Esophagus squamous epithelium (tissue), 5 donors: ENCODE data around the gene NSUN4. TPM values are rescaled to one million over a fixed set of nuclear protein-coding genes. Genes with fewer than 3 reads are reported as not detected.

ENCODE experiments used
- DNase-seq: peaks from one replicate; lab custom pipeline; 2025; lab: John Stamatoyannopoulos, UW
- H3K27ac ChIP-seq, 4 donors: fragments of 200-600 bp; sonication (generic); one replicate each; pipeline ENCODE4 v1.5.1; 2016 to 2019; ENCODE audit warnings: mild to moderate bottlenecking in 1 of 4
- H3K27me3 ChIP-seq, 4 donors: fragments of 200-600 bp; sonication (generic); 1 replicate in 3 of 4; 2 replicates in 1 of 4; pipeline versions ENCODE4 v1.5.1 to v1.6.0; 2017 to 2021; ENCODE audit warnings: antibody characterized with exemption in 1 of 4
- H3K36me3 ChIP-seq, 3 donors: fragments of 200-600 bp; sonication (generic); one replicate each; pipeline ENCODE4 v1.5.1; 2016 to 2019
- H3K4me1 ChIP-seq, 3 donors: fragments of 200-600 bp; sonication (generic); one replicate each; pipeline ENCODE4 v1.5.1; 2017 to 2019
- H3K4me3 ChIP-seq, 4 donors: fragments of 200-600 bp; sonication (generic); 1 replicate in 3 of 4; 2 replicates in 1 of 4; pipeline ENCODE4 v1.5.1; 2016 to 2019; ENCODE audit warnings: mild to moderate bottlenecking in 2 of 4, moderate library complexity in 1 of 4
- H3K9me3 ChIP-seq, 3 donors: fragments of 200-600 bp; sonication (generic); one replicate each; pipeline ENCODE4 v1.5.1; 2016 to 2019
- CTCF ChIP-seq, 6 experiments: fragments of 450-650 bp in 4 of 6; fragments of 200-600 bp in 2 of 6; sonication (generic) in 2 of 6; IDR thresholded peaks; one replicate each; pipeline ENCODE4 v1.5.1; 2016 to 2019; ENCODE audit warnings: antibody characterized with exemption in 6 of 6, mild to moderate bottlenecking in 4 of 6, moderate library complexity in 4 of 6
- POLR2A ChIP-seq, 4 donors: fragments of 450-650 bp; IDR thresholded peaks; one replicate each; pipeline ENCODE4 v1.6.1; 2017; ENCODE audit warnings: antibody characterized with exemption in 4 of 4, mild to moderate bottlenecking in 4 of 4, moderate library complexity in 3 of 4
- WGBS, 2 donors: methylation state at CpG; one replicate each; pipeline ENCODE4 v1.1.5; 2018; 5-methylcytosine and 5-hydroxymethylcytosine counted together
- intact Hi-C: fragments of 100-400 bp; cut with DNase I; formaldehyde crosslinking; loops from one replicate; pipeline ENCODE4 v1.15.0; 2022
- total RNA-seq, 4 donors: library from RNA; depleted of rRNA; stranded (reverse); fragments of >200 nt; gene quantifications; one replicate each; pipeline ENCODE4 v1.1.0, GENCODE V29; 2016
- donor health status: DM: yes; HTN: yes; CAD: no.

The NSUN4 gene
- total RNA-seq, 4 donors from 2014 or later = 10.1 to 22.1 (median 16.2) TPM

GRCh38 chr1:46393510-46393909, 52.9 kb downstream of the NSUN4 start:
- WGBS, 2 donors = 80 to 83% methylated on average over 12 of the region's 12 CpGs
- Histone ChIP-seq H3K27me3 (peaks cover 0 to 21% (median 0%) of the 10 kb centered on the region in 4 donors), H3K4me3 (peak overlapping the region; percentile 51 to 77 (median 62)), H3K36me3 (no peaks in the 10 kb centered on the region), H3K9me3 (peaks cover 0 to 24% (median 15%) of the 10 kb centered on the region in 3 donors), H3K27ac (no peak overlapping the region), H3K4me1 (peaks cover 14 to 46% (median 20%) of the 10 kb centered on the region in 3 donors)
- TF ChIP-seq POLR2A (IDR thresholded peaks at IDR 0.05) (no peak), CTCF (IDR thresholded peaks at IDR 0.05) (no peak)
- intact Hi-C loops = no loop called here
- no peak for DNase-seq

- Histone ChIP-seq H3K36me3 (no peaks in the 10 kb centered on the region), H3K4me1 (peaks cover 14 to 46% (median 20%) of the 10 kb centered on the region in 3 donors), H3K9me3 (peaks cover 0 to 24% (median 15%) of the 10 kb centered on the region in 3 donors), H3K27me3 (peaks cover 0 to 22% (median 0%) of the 10 kb centered on the region in 4 donors), H3K27ac (peak within 1 kb of the TSS; percentile 3 to 68 (median 36)), H3K4me3 (peak within 1 kb of the TSS; percentile 51 to 77 (median 62))
- WGBS, 2 donors = 8 to 11% methylated on average over 7 to 10 of the region's 75 CpGs
- DNase-seq = no peak
- TF ChIP-seq POLR2A (IDR thresholded peaks at IDR 0.05) = no peak
- intact Hi-C loops = no loop called here
Measured at GRCh38 chr1:46394108-46394871, 53.7 kb downstream of the NSUN4 start, which contains the start of gene FAAH. Gene FAAH, plus strand, starts transcription at chr1:46394317. Its CDS starts 32 bp downstream, at chr1:46394349.

GRCh38 chr1:46394872-46395465, 54.4 kb downstream of the NSUN4 start:
- TF ChIP-seq CTCF (IDR thresholded peaks at IDR 0.05) (no peak), POLR2A (IDR thresholded peaks at IDR 0.05) (no peak)
- peaks cover 0 to 22% (median 0%) of the 10 kb centered on the region in 4 donors for H3K27me3 ChIP-seq
- no peaks in the 10 kb centered on the region for H3K36me3 ChIP-seq
- peak overlapping the region; percentile 51 to 77 (median 62) for H3K4me3 ChIP-seq
- peak overlapping the region in 2 of 4 donors; percentile 3 to 68 for H3K27ac ChIP-seq
- no peak for DNase-seq
- intact Hi-C loops = no loop called here
- H3K9me3 ChIP-seq = peaks cover 0 to 24% (median 15%) of the 10 kb centered on the region in 3 donors
- 15 to 33% methylated on average over 6 to 15 of the region's 17 CpGs for WGBS, 2 donors
- peaks cover 14 to 46% (median 20%) of the 10 kb centered on the region in 3 donors for H3K4me1 ChIP-seq

- TF ChIP-seq CTCF (IDR thresholded peaks at IDR 0.05) = no peak
- no peak for TF ChIP-seq POLR2A (IDR thresholded peaks at IDR 0.05)
- peaks cover 14 to 54% (median 21%) of the 10 kb centered on the region in 3 donors for H3K4me1 ChIP-seq
- no peak for DNase-seq
- whole genome bisulfite sequencing, 2 donors = 29 to 47% methylated on average over 6 of the region's 10 CpGs
- intact Hi-C loops = no loop called here
- no peak overlapping the region for H3K4me3 ChIP-seq
- H3K27ac ChIP-seq = peak overlapping the region in 1 of 4 donors; percentile 55
- H3K36me3 ChIP-seq = no peaks in the 10 kb centered on the region
- peaks cover 0 to 24% (median 15%) of the 10 kb centered on the region in 3 donors for H3K9me3 ChIP-seq
- peaks cover 0 to 22% (median 0%) of the 10 kb centered on the region in 4 donors for H3K27me3 ChIP-seq
Measured at GRCh38 chr1:46396441-46397398, 56.1 kb downstream of the NSUN4 start.

GRCh38 chr1:46399307-46399706, 58.7 kb downstream of the NSUN4 start:
- no peak for DNase-seq
- peaks cover 15 to 70% (median 29%) of the 10 kb centered on the region in 3 donors for H3K4me1 ChIP-seq
- H3K9me3 ChIP-seq = peaks cover 0 to under 1% (median 0%) of the 10 kb centered on the region in 3 donors
- 88 to 89% methylated on average over 9 of the region's 9 CpGs for WGBS, 2 donors
- peaks cover 0 to 10% (median 0%) of the 10 kb centered on the region in 4 donors for H3K27me3 ChIP-seq
- TF ChIP-seq CTCF (IDR thresholded peaks at IDR 0.05) (no peak), POLR2A (IDR thresholded peaks at IDR 0.05) (no peak)
- no peak overlapping the region for H3K27ac ChIP-seq
- intact Hi-C loops = no loop called here
- H3K4me3 ChIP-seq = no peak overlapping the region
- no peaks in the 10 kb centered on the region for H3K36me3 ChIP-seq
